ENCODE results near the gene NEU2.

DNA sequence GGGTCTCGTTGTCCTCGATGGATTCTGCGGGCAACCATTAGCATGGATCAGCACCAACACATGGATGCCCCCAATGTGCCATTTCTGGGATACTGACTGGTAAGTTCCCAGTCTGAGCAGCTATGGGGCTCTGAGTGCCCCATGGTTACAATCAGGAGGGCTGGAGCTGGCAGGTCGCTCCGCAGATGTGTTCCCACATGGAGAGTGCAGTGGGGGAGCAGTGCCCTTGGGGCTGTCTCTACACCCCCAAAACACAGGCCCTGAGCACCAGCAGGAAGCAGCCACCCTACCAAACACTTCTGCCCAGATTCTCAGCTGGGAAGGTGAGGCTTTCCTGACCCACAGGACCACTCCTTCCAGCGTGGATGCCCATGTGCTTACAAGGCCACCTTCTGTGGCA is 27.4 kb upstream of the NEU2 start:
- no peak for TF ChIP-seq POLR2A (IDR thresholded peaks at IDR 0.05; ENCODE audit: extremely low read depth, insufficient read length)
- TF ChIP-seq, protein P1, sequence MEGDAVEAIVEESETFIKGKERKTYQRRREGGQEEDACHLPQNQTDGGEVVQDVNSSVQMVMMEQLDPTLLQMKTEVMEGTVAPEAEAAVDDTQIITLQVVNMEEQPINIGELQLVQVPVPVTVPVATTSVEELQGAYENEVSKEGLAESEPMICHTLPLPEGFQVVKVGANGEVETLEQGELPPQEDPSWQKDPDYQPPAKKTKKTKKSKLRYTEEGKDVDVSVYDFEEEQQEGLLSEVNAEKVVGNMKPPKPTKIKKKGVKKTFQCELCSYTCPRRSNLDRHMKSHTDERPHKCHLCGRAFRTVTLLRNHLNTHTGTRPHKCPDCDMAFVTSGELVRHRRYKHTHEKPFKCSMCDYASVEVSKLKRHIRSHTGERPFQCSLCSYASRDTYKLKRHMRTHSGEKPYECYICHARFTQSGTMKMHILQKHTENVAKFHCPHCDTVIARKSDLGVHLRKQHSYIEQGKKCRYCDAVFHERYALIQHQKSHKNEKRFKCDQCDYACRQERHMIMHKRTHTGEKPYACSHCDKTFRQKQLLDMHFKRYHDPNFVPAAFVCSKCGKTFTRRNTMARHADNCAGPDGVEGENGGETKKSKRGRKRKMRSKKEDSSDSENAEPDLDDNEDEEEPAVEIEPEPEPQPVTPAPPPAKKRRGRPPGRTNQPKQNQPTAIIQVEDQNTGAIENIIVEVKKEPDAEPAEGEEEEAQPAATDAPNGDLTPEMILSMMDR (IDR thresholded peaks at IDR 0.05; ENCODE audit: low read depth, low read length) = no peak
- TF ChIP-seq, protein P2, sequence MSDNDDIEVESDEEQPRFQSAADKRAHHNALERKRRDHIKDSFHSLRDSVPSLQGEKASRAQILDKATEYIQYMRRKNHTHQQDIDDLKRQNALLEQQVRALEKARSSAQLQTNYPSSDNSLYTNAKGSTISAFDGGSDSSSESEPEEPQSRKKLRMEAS (IDR thresholded peaks at IDR 0.05; ENCODE audit: low read depth, low read length) = no peak

Data from NB4 (cell line).